ENCODE results near the gene GRHL3.

DNA sequence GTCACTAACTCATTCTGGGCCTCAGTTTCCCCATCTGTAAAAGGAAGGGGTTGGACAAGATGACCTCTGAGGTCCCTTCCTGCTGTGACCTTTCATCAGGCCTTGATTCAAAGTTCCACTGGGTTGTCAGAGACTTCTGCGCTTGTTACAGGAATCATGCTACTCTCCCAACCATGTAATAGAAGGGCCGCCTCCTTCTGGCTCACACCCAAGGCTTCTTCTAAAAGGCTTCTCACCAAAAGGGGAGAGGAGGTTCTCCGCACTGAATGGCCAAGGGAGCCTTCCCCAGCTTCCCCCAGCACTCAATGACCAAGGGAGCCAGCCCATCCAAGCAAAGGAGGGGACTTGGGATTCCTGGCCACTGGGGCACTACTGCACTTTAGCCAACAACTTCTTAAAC lies 42.7 kb downstream of the GRHL3 start:
- TF ChIP-seq CTCF (IDR thresholded peaks at IDR 0.05) (no peak), EP300 (IDR thresholded peaks at IDR 0.05) (no peak), POLR2A (IDR thresholded peaks at IDR 0.05) (no peak)

All from tibial nerve (tissue), 4 donors.